Peyer's patch (tissue), 4 donors: ENCODE data around the gene NYAP1. TPM values are rescaled to one million over a fixed set of nuclear protein-coding genes. Genes with fewer than 3 reads are reported as not detected.
A peak's percentile ranks its signal among the peaks of the same experiment; 100 is the strongest.
"Not testable (repeated sequence)": the region's sequence is repeated elsewhere in the genome, so short reads cannot be mapped to it uniquely, and the experiment has no call there.

Experiments
- DNase-seq, 3 donors: peaks; one replicate each; pipeline ENCODE4 v3.0.0-alpha.2; 2017 to 2019
- H3K27ac ChIP-seq, 4 donors: fragments of 200-600 bp; sonication (generic); one replicate each; pipeline ENCODE4 v1.5.1; 2016 to 2019
- H3K27me3 ChIP-seq, 2 donors: fragments of 200-600 bp; sonication (generic); one replicate each; pipeline ENCODE4 v1.5.1; 2019
- H3K36me3 ChIP-seq, 3 donors: fragments of 200-600 bp; sonication (generic); one replicate each; pipeline ENCODE4 v1.5.1; 2016 to 2019
- H3K4me1 ChIP-seq, 4 donors: fragments of 200-600 bp; sonication (generic); one replicate each; pipeline ENCODE4 v1.5.1; 2016 to 2019
- H3K4me3 ChIP-seq, 4 donors: fragments of 200-600 bp; sonication (generic); 1 replicate in 3 of 4; 2 replicates in 1 of 4; pipeline ENCODE4 v1.5.1; 2016 to 2019; ENCODE audit warnings: mild to moderate bottlenecking in 1 of 4
- H3K9me3 ChIP-seq, 4 donors: fragments of 200-600 bp; sonication (generic); one replicate each; pipeline ENCODE4 v1.5.1; 2016 to 2019; ENCODE audit warnings: mild to moderate bottlenecking in 1 of 4
- POLR2A ChIP-seq, 2 donors: fragments of 450-650 bp; IDR thresholded peaks; one replicate each; pipeline ENCODE4 v1.5.1; 2017; ENCODE audit warnings: antibody characterized with exemption in 2 of 2, mild to moderate bottlenecking in 2 of 2, moderate library complexity in 2 of 2
- total RNA-seq, 4 donors: library from RNA; depleted of rRNA; stranded (reverse); fragments of >200 nt; gene quantifications; one replicate each; pipeline ENCODE4 v1.1.0, GENCODE V29; 2016
- TF ChIP-seq, protein P1 (sequence below), 6 experiments: fragments of 450-650 bp in 4 of 6; fragments of 200-600 bp in 2 of 6; sonication (generic) in 1 of 6; IDR thresholded peaks; one replicate each; pipeline ENCODE4 v1.5.1; 2017 to 2019; ENCODE audit warnings: antibody characterized with exemption in 6 of 6, mild to moderate bottlenecking in 3 of 6, moderate library complexity in 1 of 6

NYAP1 gene
- total RNA-seq, 4 donors from 2014 or later, result 0.38 to 2.5 (median 0.40) TPM; not detected in 1

DNA sequence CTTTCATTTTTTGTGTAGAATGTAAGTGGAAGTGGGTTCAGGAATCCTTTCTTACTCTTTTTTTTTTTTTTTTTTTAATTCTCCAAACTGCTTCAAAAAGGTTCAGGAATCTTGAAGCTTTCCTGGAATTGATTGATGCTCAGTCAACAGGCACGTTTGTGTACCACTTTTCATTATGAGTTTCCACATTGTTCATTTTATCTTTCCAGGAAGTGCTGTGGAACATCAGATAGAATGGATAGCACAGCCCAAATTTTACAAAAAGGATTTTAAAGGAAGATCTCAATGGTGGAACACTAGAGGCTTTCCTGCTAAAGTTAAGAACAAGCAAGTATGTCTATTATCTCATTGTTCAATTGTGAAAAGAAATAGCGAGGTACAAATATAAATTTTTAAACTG, 45.6 kb upstream of the NYAP1 start:
- no peak overlapping the region for H3K27ac ChIP-seq

DNA sequence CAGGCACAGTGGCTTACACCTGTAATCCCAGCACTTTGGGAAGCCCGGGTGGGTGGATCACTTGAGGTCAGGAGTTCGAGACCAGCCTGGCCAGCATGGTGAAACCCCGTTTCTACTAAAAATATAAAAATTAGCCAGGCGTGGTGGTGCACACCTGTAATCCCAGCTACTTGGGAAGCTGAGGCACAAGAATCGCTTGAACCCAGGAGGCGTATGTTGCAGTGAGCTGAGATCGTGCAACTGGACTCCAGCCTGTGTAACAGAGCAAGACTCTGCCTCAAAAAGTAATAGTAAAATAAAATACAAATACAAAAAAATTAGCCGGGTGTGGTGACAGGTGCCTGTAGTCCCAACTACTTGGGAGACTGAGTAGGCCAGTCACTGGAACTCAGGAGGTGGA, 45.0 kb upstream of the NYAP1 start:
- not testable (repeated sequence) for H3K4me3 ChIP-seq, H3K27me3 ChIP-seq, H3K27ac ChIP-seq, H3K9me3 ChIP-seq
- Histone ChIP-seq H3K36me3 (peaks cover 0 to 11% (median 0%) of the 10 kb centered on the region in 3 donors), H3K4me1 (peaks cover 0 to 15% (median 7%) of the 10 kb centered on the region in 4 donors)
- peak in 1 of 3 donors; percentile 24 for DNase-seq

More for the DNA sequence above, 45.6 kb upstream of the NYAP1 start:
- H3K36me3 ChIP-seq, result peaks cover 0 to 17% (median 0%) of the 10 kb centered on the region in 3 donors
- H3K9me3 ChIP-seq, result no peaks in the 10 kb centered on the region
- peaks cover 0 to 18% (median 7%) of the 10 kb centered on the region in 4 donors for H3K4me1 ChIP-seq
- no peak for TF ChIP-seq POLR2A (IDR thresholded peaks at IDR 0.05)
- TF ChIP-seq, protein P1, sequence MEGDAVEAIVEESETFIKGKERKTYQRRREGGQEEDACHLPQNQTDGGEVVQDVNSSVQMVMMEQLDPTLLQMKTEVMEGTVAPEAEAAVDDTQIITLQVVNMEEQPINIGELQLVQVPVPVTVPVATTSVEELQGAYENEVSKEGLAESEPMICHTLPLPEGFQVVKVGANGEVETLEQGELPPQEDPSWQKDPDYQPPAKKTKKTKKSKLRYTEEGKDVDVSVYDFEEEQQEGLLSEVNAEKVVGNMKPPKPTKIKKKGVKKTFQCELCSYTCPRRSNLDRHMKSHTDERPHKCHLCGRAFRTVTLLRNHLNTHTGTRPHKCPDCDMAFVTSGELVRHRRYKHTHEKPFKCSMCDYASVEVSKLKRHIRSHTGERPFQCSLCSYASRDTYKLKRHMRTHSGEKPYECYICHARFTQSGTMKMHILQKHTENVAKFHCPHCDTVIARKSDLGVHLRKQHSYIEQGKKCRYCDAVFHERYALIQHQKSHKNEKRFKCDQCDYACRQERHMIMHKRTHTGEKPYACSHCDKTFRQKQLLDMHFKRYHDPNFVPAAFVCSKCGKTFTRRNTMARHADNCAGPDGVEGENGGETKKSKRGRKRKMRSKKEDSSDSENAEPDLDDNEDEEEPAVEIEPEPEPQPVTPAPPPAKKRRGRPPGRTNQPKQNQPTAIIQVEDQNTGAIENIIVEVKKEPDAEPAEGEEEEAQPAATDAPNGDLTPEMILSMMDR (IDR thresholded peaks at IDR 0.05), result no peak
- no peak for DNase-seq
- H3K4me3 ChIP-seq, result no peak overlapping the region
- no peaks in the 10 kb centered on the region for H3K27me3 ChIP-seq

DNA sequence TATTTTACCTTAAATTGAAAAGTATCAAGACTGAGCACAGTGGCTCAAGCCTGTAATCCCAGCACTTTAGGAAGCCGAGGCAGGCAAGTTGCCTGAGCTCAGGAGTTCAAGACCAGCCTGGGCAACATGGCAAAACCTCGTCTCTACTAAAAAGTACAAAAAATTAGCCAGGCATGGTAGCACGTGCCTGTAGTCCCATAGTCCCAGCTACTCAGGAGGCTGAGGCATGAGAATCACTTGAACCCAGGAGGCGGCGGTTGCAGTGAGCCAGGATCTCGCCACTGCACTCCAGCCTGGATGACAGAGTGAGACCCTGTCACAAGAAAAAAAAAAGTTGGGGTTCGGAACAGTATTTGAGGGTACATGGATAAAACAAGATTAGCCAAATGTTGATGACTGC, 44.5 kb upstream of the NYAP1 start:
- peak in 1 of 3 donors; percentile 11 for DNase-seq
- not testable (repeated sequence) for H3K4me3 ChIP-seq, H3K27me3 ChIP-seq, H3K9me3 ChIP-seq, H3K36me3 ChIP-seq
- Histone ChIP-seq H3K4me1 (peaks cover 0 to 16% (median 7%) of the 10 kb centered on the region in 4 donors), H3K27ac (peak overlapping the region in 2 of 4 donors; percentile 10 to 31)

DNA sequence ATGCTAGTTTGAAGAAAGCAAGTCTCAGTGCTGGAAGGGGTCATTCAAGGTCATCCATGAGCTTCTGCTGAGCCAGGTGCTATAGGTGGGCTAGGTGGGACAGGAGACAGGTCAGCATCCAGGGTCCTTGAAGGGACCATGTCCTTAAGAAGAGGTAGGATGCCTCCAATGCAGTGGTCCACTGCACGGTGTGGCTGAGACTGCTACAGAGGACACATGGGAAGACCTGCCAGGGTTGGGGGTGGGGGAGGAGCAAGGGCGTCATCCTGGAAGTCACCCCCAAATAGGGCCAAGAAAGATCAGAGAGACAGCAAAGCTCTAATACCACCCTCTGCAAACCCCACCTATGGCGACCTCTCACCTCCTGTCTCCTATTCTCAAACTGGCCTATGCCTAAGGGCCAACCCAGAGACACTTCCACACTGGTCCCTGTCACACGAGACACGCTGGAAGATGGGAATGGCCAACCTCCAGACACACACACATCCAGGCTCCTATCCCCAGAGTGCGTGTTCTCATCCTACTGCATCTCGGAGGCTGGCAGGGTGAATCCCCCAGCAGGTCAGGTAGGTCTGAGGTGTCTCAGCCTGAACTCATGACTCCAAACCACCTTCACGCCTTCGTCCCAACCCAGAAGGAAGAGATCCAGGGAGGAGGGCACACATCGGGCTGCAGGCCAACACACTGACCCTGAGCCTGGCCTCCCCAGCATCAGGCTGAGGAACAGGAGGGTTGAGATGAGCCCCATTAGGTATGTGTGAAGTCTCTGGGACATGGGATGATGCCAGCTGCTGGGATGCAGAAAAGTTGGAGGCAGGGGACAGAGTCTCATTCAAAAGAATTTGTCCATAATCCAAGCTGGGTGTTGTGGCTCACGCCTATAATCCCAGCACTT, 41.8 kb upstream of the NYAP1 start:
- Histone ChIP-seq H3K27me3 (no peaks in the 10 kb centered on the region), H3K27ac (no peak overlapping the region), H3K9me3 (no peaks in the 10 kb centered on the region), H3K4me3 (no peak overlapping the region), H3K36me3 (no peaks in the 10 kb centered on the region), H3K4me1 (peaks cover 0 to 20% (median 6%) of the 10 kb centered on the region in 4 donors)
- TF ChIP-seq POLR2A (IDR thresholded peaks at IDR 0.05), result no peak
- TF ChIP-seq, protein P1 (IDR thresholded peaks at IDR 0.05), result no peak
- peak in 2 of 3 donors; percentile 30 to 44 for DNase-seq

DNA sequence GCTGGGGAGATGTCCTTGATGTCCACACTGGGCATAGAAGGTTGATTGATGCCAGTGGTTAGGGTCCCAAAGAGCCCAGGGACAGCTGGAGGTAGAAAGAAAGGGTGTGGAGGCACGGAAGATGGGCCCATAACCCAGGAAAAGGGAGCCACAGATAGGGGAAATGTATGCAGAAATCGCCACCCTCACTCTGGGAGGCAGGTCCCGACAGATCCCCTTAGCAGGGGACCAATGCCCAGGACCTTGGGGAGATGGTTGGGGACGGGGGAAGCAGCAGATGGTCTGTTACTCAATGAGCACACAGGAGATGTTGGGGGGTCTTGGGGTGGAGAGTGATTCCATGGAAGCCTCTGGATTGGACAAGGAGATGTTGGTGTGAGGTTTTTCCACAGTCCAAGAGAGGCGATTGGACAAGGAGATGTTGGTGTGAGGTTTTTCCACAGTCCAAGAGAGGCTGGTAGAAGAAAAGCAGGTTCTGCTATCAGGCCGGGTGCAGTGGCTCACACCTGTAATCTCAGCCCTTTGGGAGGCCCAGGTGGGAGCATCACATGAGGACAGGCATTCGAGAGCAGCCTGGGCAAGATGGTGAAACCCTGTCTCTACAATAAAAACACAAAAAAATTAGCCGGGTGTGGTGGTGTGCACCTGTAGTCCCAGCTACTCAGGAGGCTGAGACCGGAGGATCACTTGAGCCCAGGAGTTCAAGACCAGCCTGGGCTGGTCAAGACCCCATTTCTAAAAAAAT, 40.5 kb upstream of the NYAP1 start:
- DNase-seq, result peak in 1 of 3 donors; percentile 7
- Histone ChIP-seq H3K4me1 (peaks cover 0 to 20% (median 6%) of the 10 kb centered on the region in 4 donors), H3K27ac (no peak overlapping the region), H3K4me3 (no peak overlapping the region), H3K36me3 (no peaks in the 10 kb centered on the region), H3K27me3 (no peaks in the 10 kb centered on the region), H3K9me3 (no peaks in the 10 kb centered on the region)
- TF ChIP-seq, protein P1 (IDR thresholded peaks at IDR 0.05), result no peak
- no peak for TF ChIP-seq POLR2A (IDR thresholded peaks at IDR 0.05)

DNA sequence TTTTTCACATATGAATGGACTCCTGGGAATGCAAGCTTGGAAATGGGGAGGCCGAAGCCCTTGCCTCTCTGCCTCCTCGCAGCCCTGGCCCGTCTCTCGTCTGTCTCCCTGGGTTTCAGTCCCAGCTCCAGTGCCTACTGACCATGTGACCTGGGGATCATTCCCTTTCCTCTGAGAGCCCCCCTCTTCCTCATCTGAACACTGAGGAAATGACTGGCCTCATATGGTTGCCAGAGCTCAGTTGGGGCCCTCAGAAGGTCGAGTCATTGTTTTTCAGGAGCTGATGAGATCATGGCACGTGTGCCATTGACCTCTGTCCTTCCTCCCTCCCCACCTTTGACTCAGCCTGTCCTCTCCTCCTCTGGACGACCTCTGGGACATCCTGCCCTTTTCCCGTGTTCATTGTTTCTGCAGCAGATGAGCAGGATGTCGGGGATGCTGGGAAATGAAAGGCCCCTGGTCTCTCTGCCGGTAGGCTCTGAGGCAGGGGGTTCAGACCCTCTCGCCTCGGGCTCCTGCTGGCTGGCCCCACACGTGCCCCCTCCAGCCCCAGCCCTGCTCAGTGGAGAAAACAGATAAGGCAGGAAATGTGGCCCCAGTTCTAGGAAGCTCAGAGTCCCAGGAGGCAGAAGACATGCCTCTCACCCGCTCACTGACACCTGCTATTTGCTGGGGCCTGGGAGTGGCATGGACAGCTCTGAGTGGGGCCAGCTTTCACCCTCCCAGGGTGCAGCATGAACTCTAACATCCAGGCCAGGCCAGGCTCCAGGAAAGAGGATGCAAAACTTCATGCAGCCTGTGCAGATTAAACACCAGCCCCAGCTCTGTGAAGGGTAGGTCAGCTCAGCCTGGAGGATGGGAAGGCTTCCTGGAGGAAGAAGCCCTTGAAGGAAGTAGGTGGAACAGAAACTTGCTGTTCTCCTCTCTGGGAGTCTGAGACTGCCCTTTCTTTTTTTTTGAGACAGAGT, 39.1 kb upstream of the NYAP1 start:
- Histone ChIP-seq H3K4me3 (no peak overlapping the region), H3K9me3 (no peaks in the 10 kb centered on the region), H3K36me3 (no peaks in the 10 kb centered on the region), H3K27ac (peak overlapping the region; percentile 32 to 68 (median 55)), H3K4me1 (peaks cover 0 to 23% (median 6%) of the 10 kb centered on the region in 4 donors), H3K27me3 (no peaks in the 10 kb centered on the region)
- no peak for TF ChIP-seq POLR2A (IDR thresholded peaks at IDR 0.05)
- TF ChIP-seq, protein P1 (IDR thresholded peaks at IDR 0.05), result no peak
- DNase-seq, result peak in 2 of 3 donors; percentile 65 to 79
